GM19328 (cell line): Measurements from ENCODE around the gene PRKAR1B.

ENCODE experiments used
- ATAC-seq: cut with Tn5 transposase; IDR thresholded peaks from one replicate; pipeline ENCODE4 v1.9.1; 2021; ENCODE audit warnings: mild to moderate bottlenecking, moderate library complexity; ENCODE audit not compliant: unreplicated experiment

PRKAR1B gene

GRCh38 chr7:514651-515598, 212.2 kb downstream of the PRKAR1B start:
- ATAC-seq: no peak

GRCh38 chr7:514242-514641, 212.8 kb downstream of the PRKAR1B start:
- no peak for ATAC-seq

GRCh38 chr7:513521-514166, 213.4 kb downstream of the PRKAR1B start:
- ATAC-seq: no peak

GRCh38 chr7:512541-513311, 214.4 kb downstream of the PRKAR1B start:
- no peak for ATAC-seq

- ATAC-seq: no peak
These were observed 215.0 kb downstream of the PRKAR1B start for GRCh38 chr7:512146-512510.

GRCh38 chr7:511476-512145, 215.5 kb downstream of the PRKAR1B start:
- ATAC-seq: no peak

GRCh38 chr7:510782-511281, 216.2 kb downstream of the PRKAR1B start:
- ATAC-seq: no peak

- ATAC-seq: no peak
These were observed 217.0 kb downstream of the PRKAR1B start for GRCh38 chr7:510131-510481.

- no peak for ATAC-seq
These were observed 217.5 kb downstream of the PRKAR1B start for GRCh38 chr7:509426-510130.

GRCh38 chr7:508461-509170, 218.5 kb downstream of the PRKAR1B start:
- ATAC-seq: no peak

GRCh38 chr7:507623-508300, 219.3 kb downstream of the PRKAR1B start:
- ATAC-seq: no peak

GRCh38 chr7:506921-507622, 220.0 kb downstream of the PRKAR1B start:
- ATAC-seq: no peak

GRCh38 chr7:506391-506831, 220.7 kb downstream of the PRKAR1B start:
- ATAC-seq: no peak

- ATAC-seq: no peak
These were observed 221.9 kb downstream of the PRKAR1B start for GRCh38 chr7:505171-505570.

- no peak for ATAC-seq
These were observed 222.6 kb downstream of the PRKAR1B start for GRCh38 chr7:504221-505111.

GRCh38 chr7:503575-504111, 223.4 kb downstream of the PRKAR1B start:
- no peak for ATAC-seq

- no peak for ATAC-seq
These were observed 224.8 kb downstream of the PRKAR1B start for GRCh38 chr7:502296-502695.
